Hair follicle dermal papilla cell (primary cell): ENCODE data around the gene PCDHGC5. TPM values are rescaled to one million over a fixed set of nuclear protein-coding genes. Genes with fewer than 3 reads are reported as not detected.

ENCODE experiments used
- total RNA-seq: library from RNA; depleted of rRNA; stranded (reverse); fragments of >200 nt; gene quantifications from 2 replicates; pipeline ENCODE4 v1.2.3, GENCODE V29; 2012

PCDHGC5 gene
- total RNA-seq: 4.5 and 4.7 TPM in 2 replicates

DNA sequence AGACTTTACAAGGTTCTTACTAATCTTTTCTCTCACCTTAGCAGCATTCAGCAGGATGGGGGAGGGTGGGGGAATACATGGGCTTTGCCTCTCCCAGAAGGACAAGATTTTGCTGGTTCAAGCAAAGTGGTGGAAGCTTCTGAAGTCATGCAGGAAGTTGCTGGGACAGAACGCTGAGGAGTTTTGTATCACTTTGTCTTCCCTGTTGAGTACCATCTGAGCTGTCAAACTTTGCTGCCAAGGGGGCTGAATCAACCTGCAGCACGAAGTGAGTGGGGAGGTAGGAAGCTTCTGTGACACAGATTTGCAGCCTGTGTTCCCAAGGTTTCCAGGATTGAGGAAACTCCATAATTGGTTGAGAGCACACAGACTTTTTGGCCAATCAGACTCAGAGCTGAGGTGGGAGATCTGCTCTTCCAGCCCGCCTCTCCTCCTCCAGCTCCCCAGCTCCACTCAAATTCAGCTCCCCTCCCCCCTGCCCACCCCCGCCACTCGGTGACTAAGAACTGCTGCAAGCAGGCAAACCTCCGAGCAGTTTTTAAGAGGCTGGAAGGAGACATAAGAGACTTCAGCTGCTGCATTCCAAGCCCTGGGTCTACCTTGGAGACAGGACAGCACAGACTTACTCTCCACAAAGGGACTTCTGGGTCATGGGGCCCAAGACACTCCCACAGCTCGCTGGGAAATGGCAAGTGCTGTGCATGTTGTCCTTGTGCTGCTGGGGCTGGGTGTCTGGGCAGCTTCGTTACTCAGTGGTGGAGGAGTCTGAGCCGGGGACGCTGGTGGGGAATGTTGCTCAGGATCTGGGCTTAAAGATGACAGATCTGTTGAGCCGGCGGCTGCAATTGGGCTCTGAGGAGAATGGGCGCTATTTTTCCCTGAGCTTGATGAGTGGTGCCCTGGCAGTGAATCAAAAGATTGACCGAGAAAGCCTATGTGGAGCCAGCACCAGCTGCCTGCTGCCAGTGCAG lies at the start of gene PCDHGC5:
Gene PCDHGC5 (plus strand): TSS at position 491 of the 971 bp plus-strand sequence. CDS start 160 bp downstream, at position 651.

DNA sequence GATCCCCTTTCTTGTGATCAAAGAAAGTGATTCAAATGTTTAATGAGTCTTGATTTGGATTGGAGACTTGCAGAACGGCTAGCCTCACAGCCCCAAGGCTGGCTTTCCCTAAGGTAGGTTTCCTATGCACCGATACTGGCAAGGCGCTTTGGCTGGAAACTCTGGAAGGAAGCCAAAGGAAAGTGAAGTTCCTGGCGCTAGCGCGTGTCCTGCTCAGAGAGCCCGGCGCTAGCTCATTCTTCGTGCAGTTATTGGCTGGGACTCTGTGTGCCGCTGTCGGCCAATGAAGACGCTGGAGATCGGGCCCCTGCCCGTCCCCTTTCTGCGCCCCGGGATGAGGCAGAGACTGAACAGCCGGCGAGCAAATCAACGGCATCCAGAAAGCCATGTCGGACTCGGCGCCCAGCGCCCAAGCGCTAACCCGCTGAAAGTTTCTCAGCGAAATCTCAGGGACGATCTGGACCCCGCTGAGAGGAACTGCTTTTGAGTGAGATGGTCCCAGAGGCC lies 13.2 kb upstream of the PCDHGC5 start, which contains the start of gene PCDHGC3:
Gene PCDHGC3 (plus strand): TSS at position 342 of the 507 bp plus-strand sequence. CDS start 151 bp downstream, at position 493.

DNA sequence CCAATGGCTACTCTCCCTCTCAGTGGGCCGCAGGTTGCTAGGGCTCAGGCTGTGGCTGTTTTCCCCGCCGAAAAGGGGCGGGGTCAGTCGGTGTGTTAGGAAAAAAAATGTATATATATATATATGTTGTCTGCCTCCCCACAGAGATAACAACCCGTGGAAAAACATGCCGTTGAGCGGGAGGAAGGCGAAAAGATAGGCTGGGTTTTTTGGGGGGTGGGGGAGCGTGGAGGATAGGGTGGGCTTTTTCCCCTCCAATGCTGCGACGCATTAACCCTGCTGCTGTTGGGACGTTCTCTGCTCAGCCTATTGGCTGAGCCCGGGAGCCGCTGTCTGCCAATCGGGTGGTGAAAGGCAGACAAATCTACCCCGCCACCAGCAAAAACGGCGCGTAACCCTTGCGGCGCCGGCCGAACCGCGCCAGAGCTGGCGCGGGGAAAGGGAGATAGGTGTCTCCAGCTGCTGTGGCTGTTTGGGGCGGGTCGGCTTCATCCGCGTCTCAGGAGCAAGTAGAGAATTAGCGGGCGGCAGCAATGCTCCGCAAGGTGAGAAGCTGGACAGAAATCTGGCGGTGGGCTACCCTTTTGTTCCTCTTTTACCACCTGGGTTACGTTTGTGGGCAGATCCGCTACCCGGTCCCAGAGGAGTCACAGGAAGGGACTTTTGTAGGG lies 4.1 kb upstream of the PCDHGC5 start, which contains the start of gene PCDHGC4:
Gene PCDHGC4 (plus strand): TSS at position 390 of the 671 bp plus-strand sequence. CDS start 144 bp downstream, at position 534.

Other genes starting within 250 kb of the PCDHGC5 start
- gene PCDHB15, start 243.7 kb upstream of the PCDHGC5 start, total RNA-seq: 0.24 and 0.32 TPM in 2 replicates
- 1.3 and 1.9 TPM in 2 replicates for gene SLC25A2, start 185.0 kb upstream of the PCDHGC5 start, total RNA-seq
- gene TAF7, start 168.3 kb upstream of the PCDHGC5 start, total RNA-seq: 66.9 and 68.6 TPM in 2 replicates
- gene PCDHGA1, start 158.6 kb upstream of the PCDHGC5 start, total RNA-seq: 1.1 and 1.6 TPM in 2 replicates
- 4.2 and 6.0 TPM in 2 replicates for gene PCDHGA2, start 150.3 kb upstream of the PCDHGC5 start, total RNA-seq
- 4.9 and 5.7 TPM in 2 replicates for gene PCDHGA3, start 145.3 kb upstream of the PCDHGC5 start, total RNA-seq
- 3.5 and 4.2 TPM in 2 replicates for gene PCDHGB1, start 139.0 kb upstream of the PCDHGC5 start, total RNA-seq
- gene PCDHGA4, start 134.1 kb upstream of the PCDHGC5 start, total RNA-seq: 7.8 and 8.9 TPM in 2 replicates
- 4.1 and 4.6 TPM in 2 replicates for gene PCDHGB2, start 129.1 kb upstream of the PCDHGC5 start, total RNA-seq
- 3.2 and 4.0 TPM in 2 replicates for gene PCDHGA5, start 124.9 kb upstream of the PCDHGC5 start, total RNA-seq
- 6.8 and 7.7 TPM in 2 replicates for gene PCDHGB3, start 118.8 kb upstream of the PCDHGC5 start, total RNA-seq
- 6.5 and 6.8 TPM in 2 replicates for gene PCDHGA6, start 115.2 kb upstream of the PCDHGC5 start, total RNA-seq
- gene PCDHGA7, start 106.3 kb upstream of the PCDHGC5 start, total RNA-seq: 7.2 and 7.5 TPM in 2 replicates
- gene PCDHGB4, start 101.4 kb upstream of the PCDHGC5 start, total RNA-seq: 18.0 and 23.0 TPM in 2 replicates
- gene PCDHGA8, start 96.4 kb upstream of the PCDHGC5 start, total RNA-seq: 3.0 and 4.1 TPM in 2 replicates
- gene PCDHGB5, start 91.1 kb upstream of the PCDHGC5 start, total RNA-seq: 28.4 and 32.7 TPM in 2 replicates
- 7.1 and 7.3 TPM in 2 replicates for gene PCDHGA9, start 86.3 kb upstream of the PCDHGC5 start, total RNA-seq
- 5.0 and 6.1 TPM in 2 replicates for gene PCDHGB6, start 81.1 kb upstream of the PCDHGC5 start, total RNA-seq
- gene PCDHGA10, start 76.1 kb upstream of the PCDHGC5 start, total RNA-seq: 16.7 and 19.1 TPM in 2 replicates
- 20.2 and 20.3 TPM in 2 replicates for gene PCDHGB7, start 71.4 kb upstream of the PCDHGC5 start, total RNA-seq
- 14.6 and 19.8 TPM in 2 replicates for gene PCDHGA11, start 68.0 kb upstream of the PCDHGC5 start, total RNA-seq
- 23.6 and 37.8 TPM in 2 replicates for gene PCDHGA12, start 58.6 kb upstream of the PCDHGC5 start, total RNA-seq
- gene PCDHGC3, start 13.1 kb upstream of the PCDHGC5 start, total RNA-seq: 126 and 129 TPM in 2 replicates
- gene PCDHGC4, start 4.1 kb upstream of the PCDHGC5 start, total RNA-seq: 6.3 and 6.5 TPM in 2 replicates
- gene DIAPH1, start 129.9 kb downstream of the PCDHGC5 start, total RNA-seq: 23.0 and 23.1 TPM in 2 replicates
- 68.5 and 73.2 TPM in 2 replicates for gene HDAC3, start 147.8 kb downstream of the PCDHGC5 start, total RNA-seq
- 5.5 and 6.7 TPM in 2 replicates for gene RELL2, start 147.9 kb downstream of the PCDHGC5 start, total RNA-seq
- 45.5 and 51.6 TPM in 2 replicates for gene FCHSD1, start 162.3 kb downstream of the PCDHGC5 start, total RNA-seq
- gene ARAP3, start 193.1 kb downstream of the PCDHGC5 start, total RNA-seq: 12.5 and 17.0 TPM in 2 replicates